B cell (primary cell): ENCODE measurements around the gene ENOPH1.

Experiments used
- CTCF ChIP-seq: fragments of 200-600 bp; IDR thresholded peaks from one replicate; pipeline ENCODE4 v1.8.0; 2022; ENCODE audit warnings: antibody characterized with exemption, mild to moderate bottlenecking
- EZH2 ChIP-seq: IDR thresholded peaks from 2 replicates; pipeline ENCODE4 v1.6.1; 2012; ENCODE audit warnings: borderline replicate concordance, low read depth, mild to moderate bottlenecking, moderate library complexity, low read length; ENCODE audit not compliant: insufficient read depth, poor library complexity, severe bottlenecking

GRCh38 chr4:82458729-82459128, 28.3 kb downstream of the ENOPH1 start:
- no peak for TF ChIP-seq CTCF
- no peak for TF ChIP-seq EZH2
